NT2/D1 (cell line): ENCODE measurements around the gene KRTAP10-7.

Experiments
- SUZ12 ChIP-seq: IDR thresholded peaks from 2 replicates; pipeline ENCODE4 v1.6.1; 2011; ENCODE audit not compliant: insufficient read length, insufficient read depth; ENCODE audit errors: extremely low read depth
- YY1 ChIP-seq: IDR thresholded peaks from 2 replicates; pipeline ENCODE4 v1.6.1; 2011; ENCODE audit not compliant: insufficient read length, insufficient read depth
- ZNF274 ChIP-seq: IDR thresholded peaks from 2 replicates; pipeline ENCODE4 v1.6.1; 2011; ENCODE audit warnings: mild to moderate bottlenecking, low read depth, low read length

DNA sequence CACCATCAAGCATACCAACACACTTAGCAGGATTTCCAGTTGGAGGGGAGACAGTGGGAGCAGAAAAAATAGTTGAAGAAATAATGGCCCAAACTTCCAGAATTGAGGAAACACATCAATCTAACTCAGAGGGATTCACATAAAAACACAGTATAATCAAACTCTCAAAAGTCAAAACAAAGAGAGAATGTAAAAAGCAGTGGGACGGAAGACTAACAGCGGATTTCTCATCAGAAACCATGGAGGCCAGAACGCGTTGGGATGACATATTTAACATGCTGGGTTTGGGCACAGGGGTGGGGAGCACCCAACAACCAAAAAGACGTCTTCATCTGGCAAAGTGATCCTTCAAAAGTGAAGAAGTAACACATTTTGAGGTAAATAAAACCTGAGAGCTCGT, 19.5 kb downstream of the KRTAP10-7 start:
- TF ChIP-seq ZNF274 (no peak), YY1 (no peak), SUZ12 (no peak)
